Stimulated activated CD8-positive, alpha-beta memory T cell treated with anti-CD3 and anti-CD28 coated beads, Interleukin-7, amount 100 ng/mL, for 24 hours (primary cell): Measurements from ENCODE around the gene WDR27.
"Not testable (repeated sequence)": the region's sequence is repeated elsewhere in the genome, so short reads cannot be mapped to it uniquely, and the experiment has no call there.

Experiments used
- DNase-seq: peaks from one replicate; pipeline ENCODE4 v3.0.0-alpha.2; 2020; ENCODE audit warnings: low read depth

Gene WDR27

DNA sequence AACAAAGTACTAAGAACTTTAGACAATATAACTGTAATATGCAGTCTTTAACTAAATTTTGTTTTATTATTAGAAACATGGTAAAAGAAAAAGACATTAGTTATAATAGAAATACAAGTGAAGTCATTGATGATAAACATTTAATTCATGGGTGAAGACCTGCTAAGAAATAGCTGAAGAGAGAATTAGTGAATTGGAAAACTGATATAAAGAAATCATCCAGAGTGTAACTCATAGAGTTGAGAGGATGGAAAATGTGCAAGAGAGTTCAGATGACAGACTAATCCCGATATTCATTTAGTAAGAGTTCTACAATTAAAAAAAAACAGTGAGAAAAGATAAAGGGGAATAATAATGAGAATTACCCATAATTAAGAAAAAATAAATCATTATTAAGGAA, 227.5 kb downstream of the WDR27 start:
- no peak for DNase-seq

- DNase-seq: no peak
Observed at GRCh38 chr6:169473663-169474062, 228.2 kb downstream of the WDR27 start.

DNA sequence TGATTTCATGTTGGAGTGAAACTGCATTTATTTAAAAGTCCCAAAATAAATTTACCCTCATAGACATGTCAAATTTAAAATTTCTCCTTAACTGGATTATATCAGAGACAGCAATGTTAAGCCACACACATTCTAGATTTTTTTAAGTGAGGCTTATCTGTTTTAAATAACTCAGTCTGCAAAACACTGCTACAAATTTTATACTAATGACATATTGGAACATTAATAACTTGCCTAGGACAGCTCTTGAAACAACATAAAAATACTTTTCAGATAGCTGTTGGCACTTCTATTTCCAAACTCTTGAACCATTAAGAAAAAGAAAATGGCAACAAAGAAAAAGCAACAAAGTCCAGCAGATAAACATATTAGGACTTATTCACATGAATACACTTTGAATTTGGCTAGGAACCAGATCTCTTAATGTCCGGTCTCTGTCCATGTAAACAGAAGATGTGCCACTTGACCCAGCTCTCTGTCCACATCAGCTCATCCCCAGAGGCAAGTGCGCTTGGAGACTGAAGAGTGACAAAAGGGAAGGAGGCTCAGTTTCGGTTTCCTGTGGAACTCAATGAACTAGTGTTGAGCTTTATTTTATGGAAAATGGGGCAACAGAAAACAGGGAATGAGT, 228.9 kb downstream of the WDR27 start:
- no peak for DNase-seq

GRCh38 chr6:169470790-169471189, 231.0 kb downstream of the WDR27 start:
- DNase-seq: no peak

- DNase-seq: no peak
Observed at GRCh38 chr6:169469028-169469427, 232.8 kb downstream of the WDR27 start.

GRCh38 chr6:169467755-169468154, 234.1 kb downstream of the WDR27 start:
- DNase-seq: not testable (repeated sequence)

DNA sequence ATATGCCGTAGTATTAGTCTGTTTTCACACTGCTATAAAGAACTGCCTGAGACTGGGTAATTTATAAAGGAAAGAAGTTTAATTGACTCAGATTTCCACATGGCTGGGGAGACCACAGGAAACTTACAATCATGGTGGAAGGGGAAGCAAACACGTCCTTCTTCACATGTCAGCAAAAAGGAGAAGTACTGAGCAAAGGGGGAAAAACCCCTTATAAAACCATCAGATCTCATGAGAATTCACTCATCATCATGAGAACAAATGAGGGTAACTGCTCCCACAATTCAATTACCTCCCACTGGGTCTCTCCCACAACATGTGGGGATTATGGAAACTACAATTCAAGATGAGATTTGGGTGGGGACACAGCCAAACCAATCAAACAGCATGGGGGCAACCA, 235.6 kb downstream of the WDR27 start:
- DNase-seq: not testable (repeated sequence)

DNA sequence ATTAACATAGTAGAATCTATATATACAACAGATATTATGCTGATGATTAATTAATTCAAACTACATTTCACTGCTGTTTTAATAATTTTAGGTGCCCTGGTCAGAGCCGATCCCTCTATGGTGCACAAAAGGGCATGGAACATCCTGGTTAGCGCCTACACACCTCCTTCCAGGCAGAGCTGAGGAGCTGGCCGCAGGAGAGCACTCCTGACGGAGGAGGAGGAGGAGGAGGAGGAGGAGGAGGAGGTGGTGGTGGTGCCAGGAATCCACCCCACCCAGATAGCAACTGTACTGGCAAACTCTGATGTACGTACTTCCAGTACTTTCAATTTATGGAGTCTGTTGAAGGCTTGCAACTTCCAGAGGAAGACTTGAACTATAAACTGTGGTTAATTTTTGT, 244.1 kb downstream of the WDR27 start:
- DNase-seq: no peak

DNA sequence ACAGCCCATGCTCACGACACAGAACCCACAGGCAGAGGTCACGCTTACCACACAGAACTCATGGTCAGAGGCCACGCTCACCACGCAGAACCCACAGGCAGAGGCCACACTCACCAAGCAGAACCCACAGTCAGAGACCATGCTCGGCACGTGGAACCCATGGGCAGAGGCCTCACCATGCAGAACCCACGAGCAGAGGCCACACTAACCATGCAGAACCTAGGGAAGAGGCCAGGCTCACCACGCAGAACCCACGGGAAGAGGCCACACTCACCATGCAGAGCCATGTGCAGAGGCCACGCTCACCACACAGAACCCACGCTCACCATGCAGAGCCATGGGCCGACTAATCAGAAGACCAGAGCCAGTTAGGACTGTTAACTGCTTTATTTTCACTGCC, 245.0 kb downstream of the WDR27 start:
- no peak for DNase-seq

DNA sequence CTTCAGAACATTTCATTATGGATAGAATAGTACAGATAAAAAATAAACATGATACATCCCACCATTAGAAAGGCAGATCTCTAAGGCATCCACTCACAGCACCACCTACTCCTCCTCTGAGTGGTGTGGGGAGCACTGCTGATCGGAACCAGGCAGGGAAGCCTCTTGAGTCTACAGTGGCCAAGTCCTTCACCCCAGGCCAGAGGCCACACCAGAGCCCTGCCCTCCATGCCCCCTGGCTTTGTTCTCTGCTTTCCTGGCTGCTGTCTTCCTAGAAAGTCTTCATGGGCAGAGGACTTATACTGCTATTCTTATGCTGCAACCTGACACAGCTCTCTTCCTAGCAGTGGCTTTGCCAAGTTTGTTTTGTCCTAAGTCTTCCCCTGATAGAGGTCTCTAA, 246.4 kb downstream of the WDR27 start:
- DNase-seq: no peak

DNA sequence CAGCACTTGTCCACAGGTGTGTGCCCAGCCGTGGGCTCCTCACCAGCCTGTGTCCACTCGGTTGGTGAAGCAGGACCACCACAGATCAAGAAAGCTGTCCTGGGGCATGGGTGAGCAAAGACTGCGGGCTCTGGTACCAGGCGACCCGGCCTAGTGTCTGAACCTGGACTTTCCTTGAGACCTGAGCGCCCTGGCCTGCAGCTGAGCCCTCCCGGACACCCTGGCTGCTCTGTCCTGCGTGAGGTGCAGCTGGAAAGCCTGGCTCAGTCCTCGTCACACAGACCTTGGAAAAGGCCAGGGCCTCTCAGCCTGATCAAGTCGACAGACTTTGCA, 247.0 kb downstream of the WDR27 start:
- DNase-seq: no peak

- DNase-seq: no peak
Observed at GRCh38 chr6:169454204-169454871, 247.5 kb downstream of the WDR27 start.

- DNase-seq: no peak
Observed at GRCh38 chr6:169452869-169453620, 248.8 kb downstream of the WDR27 start.

DNA sequence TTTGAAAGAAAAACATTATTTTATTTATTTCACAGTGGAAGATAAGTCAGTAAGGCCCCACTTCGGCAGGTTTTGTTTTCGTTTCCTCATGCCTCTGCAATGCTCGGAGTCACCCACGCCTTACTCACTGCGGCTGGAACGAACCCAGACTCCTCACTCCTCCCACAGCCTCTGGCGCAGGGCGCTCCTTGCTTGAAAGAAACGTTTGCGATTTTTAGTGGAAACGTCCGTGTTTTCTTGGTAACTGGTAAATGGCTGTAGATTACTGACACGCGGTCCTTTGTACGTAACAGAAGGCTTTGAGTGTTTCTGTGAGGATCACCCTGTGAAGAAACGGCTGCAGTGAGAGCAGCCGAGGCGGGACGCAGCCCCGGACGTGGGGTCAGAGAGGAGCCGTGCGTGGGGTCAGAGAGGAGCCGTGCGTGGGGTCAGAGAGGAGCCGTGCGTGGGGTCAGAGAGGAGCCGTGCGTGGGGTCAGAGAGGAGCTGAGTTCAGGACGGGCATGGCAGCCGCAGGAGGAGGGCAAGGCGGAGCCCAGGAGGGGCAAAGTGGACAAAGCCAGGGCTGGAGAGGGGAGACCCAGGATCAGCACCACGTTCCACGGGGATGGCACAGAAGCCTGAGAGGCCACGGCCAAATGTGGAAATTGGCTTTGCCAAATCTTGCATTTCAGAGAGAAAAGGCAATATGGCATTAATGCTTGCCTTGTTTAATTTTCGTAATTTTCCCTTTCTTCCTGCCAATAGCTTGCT, 249.5 kb downstream of the WDR27 start:
- DNase-seq: no peak

- no peak for DNase-seq
Observed at GRCh38 chr6:169451065-169451838, 250.6 kb downstream of the WDR27 start.

- no peak for DNase-seq
Observed at GRCh38 chr6:169450097-169450496, 251.7 kb downstream of the WDR27 start.

DNA sequence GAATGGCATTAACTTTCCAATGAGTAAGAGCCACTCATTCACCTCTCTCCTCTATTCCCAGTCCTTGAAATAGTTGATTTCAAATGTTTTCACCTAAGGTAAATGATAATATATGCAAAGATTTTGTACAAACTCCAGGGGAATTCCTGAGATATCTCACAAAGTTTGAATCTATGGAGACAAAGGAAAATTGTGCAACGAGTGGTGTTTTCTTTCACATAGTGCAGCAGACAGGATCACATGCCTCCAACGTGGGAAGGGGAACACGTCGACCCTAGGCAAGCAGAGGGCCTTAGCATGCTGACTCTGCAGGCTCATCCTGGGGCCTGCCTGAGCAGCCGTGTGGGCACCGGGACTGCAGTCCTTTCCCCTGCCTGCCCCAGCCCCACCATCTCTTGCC, 252.6 kb downstream of the WDR27 start:
- no peak for DNase-seq

DNA sequence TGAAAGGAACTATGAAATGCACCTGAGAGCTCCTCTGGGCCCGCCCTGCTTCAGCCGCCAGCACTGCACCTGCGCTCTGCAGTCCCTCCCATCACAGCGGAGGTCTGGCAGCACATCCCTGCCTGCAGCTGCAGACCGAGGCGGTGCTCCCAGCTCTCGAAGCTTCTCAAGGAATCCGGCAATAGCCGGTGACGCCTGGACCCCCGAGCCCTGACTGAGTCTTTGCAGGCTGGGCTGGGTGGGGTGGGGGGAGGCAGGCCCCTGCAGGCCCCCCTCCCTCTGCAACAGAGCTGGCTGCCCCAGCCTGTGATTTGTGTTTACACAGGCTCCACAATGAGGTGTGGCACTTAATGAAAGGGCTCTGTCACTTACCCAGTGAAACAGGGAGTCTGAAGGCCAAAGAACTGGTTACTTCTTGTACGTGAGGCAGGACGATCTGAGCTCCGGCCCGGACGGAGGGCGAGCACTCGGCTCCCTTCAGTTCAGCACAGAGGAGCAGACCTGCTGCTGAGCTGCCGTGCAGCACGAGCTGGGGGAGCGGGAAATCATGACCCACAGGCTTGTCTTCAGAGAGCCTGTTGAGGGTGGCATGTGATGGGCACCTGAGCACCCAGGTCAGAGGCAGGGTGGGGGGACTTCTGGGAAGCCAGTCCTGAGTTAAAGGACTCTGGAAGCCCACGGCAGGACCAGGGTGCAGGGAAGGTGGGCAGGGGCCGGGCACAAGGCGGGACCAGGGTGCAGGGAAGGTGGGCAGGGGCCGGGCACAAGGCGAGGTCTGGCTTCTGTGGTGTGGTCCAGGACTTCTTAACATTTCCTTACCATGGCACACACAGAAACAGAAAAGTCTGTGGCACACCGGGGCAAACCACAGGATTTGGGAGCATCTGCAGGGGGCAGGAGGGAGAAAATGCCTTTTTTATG, 255.9 kb downstream of the WDR27 start:
- no peak for DNase-seq

DNA sequence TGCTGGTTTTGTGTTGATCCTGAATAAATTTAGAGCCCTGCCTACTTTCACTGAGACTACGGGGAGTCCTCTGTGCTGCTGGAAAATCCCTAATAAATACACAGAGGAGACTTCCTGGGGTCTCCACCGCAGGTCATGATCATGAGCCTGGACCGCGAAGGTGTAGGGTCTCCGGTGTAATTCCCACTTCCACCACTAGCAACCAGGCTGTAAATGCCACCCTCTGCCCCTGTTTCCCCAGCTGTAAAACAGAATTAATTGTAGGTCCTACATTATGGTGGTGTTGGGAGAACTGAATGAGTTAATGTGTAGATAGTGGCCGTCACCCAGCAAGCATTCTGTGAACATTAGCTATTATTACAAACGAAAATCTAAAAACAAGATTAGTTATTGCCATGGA, 256.6 kb downstream of the WDR27 start:
- DNase-seq: no peak

- DNase-seq: no peak
Observed at GRCh38 chr6:169441292-169441691, 260.5 kb downstream of the WDR27 start.

- no peak for DNase-seq
Observed at GRCh38 chr6:169439710-169440109, 262.1 kb downstream of the WDR27 start.
